ENCODE data around the gene EFR3B. TPM values are rescaled to one million over a fixed set of nuclear protein-coding genes. Genes with fewer than 3 reads are reported as not detected.

Gene EFR3B
- total RNA-seq, 2 experiments from 2014 or later, result 0.16 to 0.23 TPM

- no peaks in the 10 kb centered on the region for H3K4me1 Mint-ChIP-seq (ENCODE audit: low read depth)
- TF ChIP-seq, protein P1, sequence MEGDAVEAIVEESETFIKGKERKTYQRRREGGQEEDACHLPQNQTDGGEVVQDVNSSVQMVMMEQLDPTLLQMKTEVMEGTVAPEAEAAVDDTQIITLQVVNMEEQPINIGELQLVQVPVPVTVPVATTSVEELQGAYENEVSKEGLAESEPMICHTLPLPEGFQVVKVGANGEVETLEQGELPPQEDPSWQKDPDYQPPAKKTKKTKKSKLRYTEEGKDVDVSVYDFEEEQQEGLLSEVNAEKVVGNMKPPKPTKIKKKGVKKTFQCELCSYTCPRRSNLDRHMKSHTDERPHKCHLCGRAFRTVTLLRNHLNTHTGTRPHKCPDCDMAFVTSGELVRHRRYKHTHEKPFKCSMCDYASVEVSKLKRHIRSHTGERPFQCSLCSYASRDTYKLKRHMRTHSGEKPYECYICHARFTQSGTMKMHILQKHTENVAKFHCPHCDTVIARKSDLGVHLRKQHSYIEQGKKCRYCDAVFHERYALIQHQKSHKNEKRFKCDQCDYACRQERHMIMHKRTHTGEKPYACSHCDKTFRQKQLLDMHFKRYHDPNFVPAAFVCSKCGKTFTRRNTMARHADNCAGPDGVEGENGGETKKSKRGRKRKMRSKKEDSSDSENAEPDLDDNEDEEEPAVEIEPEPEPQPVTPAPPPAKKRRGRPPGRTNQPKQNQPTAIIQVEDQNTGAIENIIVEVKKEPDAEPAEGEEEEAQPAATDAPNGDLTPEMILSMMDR (IDR thresholded peaks at IDR 0.05), result no peak
- no peak overlapping the region for H3K27ac Mint-ChIP-seq
- H3K36me3 Mint-ChIP-seq (ENCODE audit: low read depth), result no peaks in the 10 kb centered on the region
- ATAC-seq, result no peak
- no peaks in the 10 kb centered on the region for H3K9me3 Mint-ChIP-seq
- POLR2A ChIA-PET, result no interaction called here
- no peak overlapping the region for H3K4me3 Mint-ChIP-seq
- no peaks in the 10 kb centered on the region for H3K27me3 Mint-ChIP-seq
- intact Hi-C loops (cut with micrococcal nuclease), result no loop called here
- DNase-seq, result no peak
- CTCF ChIA-PET, result no interaction called here
Measured at GRCh38 chr2:25014631-25015030, 27.2 kb upstream of the EFR3B start.

DNA sequence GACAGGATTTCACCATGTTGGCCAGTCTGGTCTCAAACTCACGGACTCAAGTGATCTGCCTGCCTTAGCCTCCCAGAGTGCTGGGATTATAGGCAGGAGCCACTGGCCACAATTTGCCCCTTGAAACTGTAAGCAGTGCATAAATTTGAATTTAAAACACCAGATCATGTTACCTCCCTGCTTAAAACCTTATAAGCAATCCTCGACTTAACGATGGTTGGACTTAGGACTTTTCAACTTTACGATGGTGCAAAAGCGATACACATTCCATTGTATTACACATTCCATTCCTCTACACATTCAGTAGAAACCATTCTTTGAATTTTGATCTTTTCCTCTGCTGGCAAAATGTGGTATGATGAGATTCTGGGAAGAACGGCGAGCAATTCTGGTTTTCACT lies 23.2 kb upstream of the EFR3B start:
- DNase-seq, result no peak
- Mint-ChIP-seq H3K27ac (no peak overlapping the region), H3K4me1 (ENCODE audit: low read depth) (no peaks in the 10 kb centered on the region), H3K36me3 (ENCODE audit: low read depth) (no peaks in the 10 kb centered on the region), H3K4me3 (no peak overlapping the region), H3K27me3 (no peaks in the 10 kb centered on the region), H3K9me3 (no peaks in the 10 kb centered on the region)
- ChIA-PET POLR2A (no interaction called here), CTCF (no interaction called here)
- TF ChIP-seq, protein P1 (IDR thresholded peaks at IDR 0.05), result no peak
- intact Hi-C loops (cut with micrococcal nuclease), result no loop called here
- ATAC-seq, result no peak

DNA sequence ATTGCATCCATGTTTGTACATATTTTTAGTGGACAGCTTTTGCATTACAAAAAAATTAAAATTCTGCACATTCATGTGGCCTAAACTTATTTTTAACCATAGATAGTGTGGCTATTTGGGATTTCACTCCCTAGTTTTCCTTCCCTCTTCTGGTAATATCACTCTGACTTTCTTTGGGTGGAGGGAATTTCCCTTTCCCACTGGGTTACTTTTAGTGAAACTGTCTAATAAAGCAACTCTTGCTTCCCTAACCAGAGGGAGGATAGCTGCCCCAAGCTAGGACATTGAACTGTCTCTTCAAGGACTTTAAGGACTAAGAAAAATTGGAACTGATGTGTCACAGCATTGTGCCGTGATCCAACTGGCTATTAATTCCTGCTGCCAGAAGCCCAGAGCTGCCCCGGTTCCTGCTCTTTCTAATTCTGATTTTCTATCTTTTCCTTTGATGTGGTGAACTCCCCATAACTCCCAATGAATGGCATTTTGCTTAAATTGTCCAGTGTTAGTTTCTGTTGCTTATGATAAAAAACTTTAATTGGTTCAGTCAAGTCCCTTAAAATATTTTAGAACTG lies 20.0 kb upstream of the EFR3B start:
- ATAC-seq (no peak), DNase-seq (no peak)
- intact Hi-C loops (cut with micrococcal nuclease), result no loop called here
- H3K36me3 Mint-ChIP-seq (ENCODE audit: low read depth), result no peaks in the 10 kb centered on the region
- TF ChIP-seq, protein P1 (IDR thresholded peaks at IDR 0.05), result no peak
- H3K4me1 Mint-ChIP-seq (ENCODE audit: low read depth), result no peaks in the 10 kb centered on the region
- POLR2A ChIA-PET, result no interaction called here
- CTCF ChIA-PET, result no interaction called here
- no peak overlapping the region for H3K27ac Mint-ChIP-seq
- no peaks in the 10 kb centered on the region for H3K9me3 Mint-ChIP-seq
- H3K4me3 Mint-ChIP-seq, result no peak overlapping the region
- H3K27me3 Mint-ChIP-seq, result peaks cover 1% of the 10 kb centered on the region

GRCh38 chr2:25023333-25023732 lies 18.5 kb upstream of the EFR3B start:
- no peak overlapping the region for H3K27ac Mint-ChIP-seq
- DNase-seq, result no peak
- no peak overlapping the region for H3K4me3 Mint-ChIP-seq
- TF ChIP-seq, protein P1 (IDR thresholded peaks at IDR 0.05), result no peak
- intact Hi-C loops (cut with micrococcal nuclease), result no loop called here
- ATAC-seq, result no peak
- no peaks in the 10 kb centered on the region for H3K9me3 Mint-ChIP-seq
- ChIA-PET CTCF (no interaction called here), POLR2A (no interaction called here)
- H3K36me3 Mint-ChIP-seq (ENCODE audit: low read depth), result no peaks in the 10 kb centered on the region
- no peaks in the 10 kb centered on the region for H3K4me1 Mint-ChIP-seq (ENCODE audit: low read depth)
- peaks cover 1% of the 10 kb centered on the region for H3K27me3 Mint-ChIP-seq

DNA sequence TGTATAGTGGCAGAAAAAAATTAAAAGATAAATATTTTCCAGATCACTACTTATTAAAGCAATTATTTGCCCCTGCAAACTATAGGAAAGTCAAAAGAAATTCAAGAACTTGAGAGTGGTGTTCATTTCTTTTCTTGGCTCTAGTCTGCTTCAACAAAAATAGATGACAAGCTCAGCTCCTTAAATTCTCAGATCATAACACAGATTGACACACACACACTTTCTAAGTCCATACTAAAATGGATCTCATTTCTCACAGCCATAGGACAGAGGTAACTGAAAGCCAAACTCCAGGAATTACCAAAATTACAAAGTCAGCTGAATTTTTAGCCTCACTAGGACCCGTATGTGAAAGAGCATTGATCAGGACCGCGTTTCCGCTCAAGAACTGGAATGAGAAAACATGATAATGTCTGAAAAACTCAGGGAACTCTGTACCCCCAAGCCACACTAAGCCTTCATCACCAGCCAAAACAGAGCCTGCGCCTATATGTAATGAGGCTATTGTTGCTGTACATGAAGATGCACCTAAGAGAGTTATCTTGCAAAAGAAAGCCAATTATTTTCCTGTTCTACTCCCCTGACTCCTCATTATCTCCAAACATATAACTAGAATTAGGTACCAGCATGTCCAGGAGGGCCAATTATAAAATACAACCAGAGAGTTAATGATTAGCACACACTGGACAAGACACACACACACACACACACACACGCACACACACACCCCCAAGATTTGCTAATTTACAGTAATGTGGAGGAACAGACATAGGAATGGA lies 16.5 kb upstream of the EFR3B start:
- TF ChIP-seq, protein P1 (IDR thresholded peaks at IDR 0.05), result no peak
- DNase-seq, result no peak
- CTCF ChIA-PET, result interaction anchor here (1.1 kb wide), 1 partner anchor 50 kb away, joined by 4 read pairs; no protein-coding TSS in a partner anchor
- peaks cover 1% of the 10 kb centered on the region for H3K27me3 Mint-ChIP-seq
- intact Hi-C loops (cut with micrococcal nuclease), result no loop called here
- H3K27ac Mint-ChIP-seq, result no peak overlapping the region
- no peak for ATAC-seq
- no peaks in the 10 kb centered on the region for H3K36me3 Mint-ChIP-seq (ENCODE audit: low read depth)
- no peaks in the 10 kb centered on the region for H3K4me1 Mint-ChIP-seq (ENCODE audit: low read depth)
- H3K9me3 Mint-ChIP-seq, result no peaks in the 10 kb centered on the region
- POLR2A ChIA-PET, result no interaction called here
- H3K4me3 Mint-ChIP-seq, result no peak overlapping the region

All from activated CD8-positive, alpha-beta T cell treated with anti-CD3 and anti-CD28 coated beads for 36 hours (primary cell).